Stimulated activated CD4-positive, alpha-beta T cell treated with anti-CD3 and anti-CD28 coated beads, TNF-alpha, amount 100 ng/mL, for 48 hours (primary cell): ENCODE results near the gene SYCE1.
A peak's percentile ranks its signal among the peaks of the same experiment; 100 is the strongest.
"Not testable (repeated sequence)": the region's sequence is repeated elsewhere in the genome, so short reads cannot be mapped to it uniquely, and the experiment has no call there.

Source experiments
- DNase-seq, 3 donors: peaks; one replicate each; pipeline ENCODE4 v3.0.0-alpha.2; 2020; ENCODE audit warnings: low read depth in 3 of 3

Gene SYCE1

DNA sequence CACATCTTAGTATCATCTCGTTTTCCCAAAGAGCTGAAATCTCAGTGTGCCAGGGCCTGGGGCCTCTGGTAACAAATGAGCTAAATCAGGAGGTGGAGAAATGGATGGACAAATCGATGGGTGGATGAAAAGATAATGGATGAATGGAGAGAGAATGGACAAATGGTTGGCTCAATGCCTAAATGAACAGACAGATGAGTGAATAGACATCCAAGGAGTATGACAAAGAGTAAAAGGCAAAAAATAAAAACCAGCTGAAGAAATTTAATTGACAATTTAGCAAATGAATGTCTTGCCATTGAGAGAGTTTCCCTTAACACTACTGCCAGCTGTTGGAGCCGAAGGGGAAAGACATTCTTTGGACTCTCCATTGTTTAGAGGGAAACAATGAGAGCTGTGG lies 8.0 kb downstream of the SYCE1 start:
- no peak for DNase-seq

DNA sequence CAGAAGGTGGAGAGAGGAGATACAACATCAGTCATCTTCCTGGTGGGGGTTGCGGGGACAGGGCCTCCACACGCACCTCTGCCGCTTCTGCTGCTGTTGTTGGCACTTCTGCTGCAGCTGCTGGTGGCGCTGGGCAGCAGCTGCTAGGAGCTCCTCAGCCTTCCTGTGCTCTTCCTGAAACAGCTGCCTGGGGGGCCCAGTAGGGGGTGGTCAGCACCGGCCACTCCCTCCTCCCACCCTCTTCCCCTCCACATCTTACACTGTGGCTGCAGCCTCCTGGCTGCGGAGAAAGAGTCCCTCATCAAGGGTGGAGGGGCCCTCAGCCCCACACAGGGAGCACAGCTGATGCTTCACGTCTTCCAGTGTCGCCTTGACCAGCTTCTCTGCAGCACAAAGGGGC lies 9.9 kb downstream of the SYCE1 start:
- DNase-seq: no peak

DNA sequence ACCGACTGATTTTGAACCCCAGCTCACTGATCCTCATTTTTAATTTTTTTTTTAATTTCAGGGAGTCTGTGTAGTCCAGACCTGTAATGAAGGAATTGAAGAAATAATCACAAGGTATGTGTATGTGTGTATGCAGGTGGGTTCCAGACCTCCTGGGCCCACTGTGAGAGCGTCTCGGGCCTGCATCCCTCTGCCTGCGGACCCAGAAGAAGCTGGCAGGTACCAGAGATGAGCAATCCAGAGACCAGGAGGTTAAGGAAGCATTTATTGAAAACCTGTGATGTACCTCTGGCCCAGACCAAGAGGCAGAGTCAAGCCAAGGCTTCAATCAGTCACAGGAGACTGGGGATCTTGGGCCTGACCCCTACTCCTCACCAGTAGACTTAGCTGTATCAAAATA lies 10.8 kb downstream of the SYCE1 start:
- DNase-seq: no peak

DNA sequence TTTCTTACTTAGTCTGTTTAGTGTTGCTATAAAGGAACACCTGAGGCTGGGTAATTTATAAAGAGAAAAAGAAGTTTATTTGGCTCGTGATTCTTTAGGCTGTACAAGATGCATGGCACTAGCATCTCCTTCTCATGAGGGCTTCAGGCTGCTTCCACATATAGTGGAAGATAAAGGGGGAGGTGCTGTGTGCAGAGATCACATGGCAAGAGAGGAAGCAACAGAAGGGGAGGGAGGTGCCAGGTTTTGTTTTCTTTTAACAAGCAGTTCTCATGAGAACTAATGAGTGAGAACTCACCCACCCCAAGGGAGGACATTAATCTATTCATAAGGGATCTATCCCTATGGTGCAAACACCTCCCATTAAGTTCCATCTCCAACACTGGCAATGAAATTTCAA lies 20.9 kb downstream of the SYCE1 start:
- no peak for DNase-seq

DNA sequence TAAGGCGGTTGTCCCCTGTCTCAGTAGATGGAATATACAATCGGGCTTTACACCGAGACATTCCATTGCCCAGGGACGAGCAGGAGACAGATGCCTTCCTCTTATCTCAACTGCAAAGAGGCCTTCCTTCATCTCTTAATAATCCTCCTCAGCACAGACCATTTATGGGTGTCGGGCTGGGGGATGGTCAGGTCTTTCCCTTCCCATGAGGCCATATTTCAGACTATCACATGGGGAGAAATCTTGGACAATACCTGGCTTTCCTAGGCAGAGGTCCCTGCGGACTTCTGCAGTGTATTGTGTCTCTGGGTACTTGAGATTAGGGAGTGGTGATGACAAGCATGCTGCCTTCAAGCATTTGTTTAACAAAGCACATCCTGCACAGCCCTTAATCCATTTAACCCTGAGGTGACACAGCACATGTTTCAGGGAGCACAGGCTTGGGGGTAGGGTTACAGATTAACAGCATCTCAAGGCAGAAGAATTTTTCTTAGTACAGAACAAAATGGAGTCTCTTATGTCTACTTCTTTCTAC lies 23.9 kb downstream of the SYCE1 start:
- not testable (repeated sequence) for DNase-seq

DNA sequence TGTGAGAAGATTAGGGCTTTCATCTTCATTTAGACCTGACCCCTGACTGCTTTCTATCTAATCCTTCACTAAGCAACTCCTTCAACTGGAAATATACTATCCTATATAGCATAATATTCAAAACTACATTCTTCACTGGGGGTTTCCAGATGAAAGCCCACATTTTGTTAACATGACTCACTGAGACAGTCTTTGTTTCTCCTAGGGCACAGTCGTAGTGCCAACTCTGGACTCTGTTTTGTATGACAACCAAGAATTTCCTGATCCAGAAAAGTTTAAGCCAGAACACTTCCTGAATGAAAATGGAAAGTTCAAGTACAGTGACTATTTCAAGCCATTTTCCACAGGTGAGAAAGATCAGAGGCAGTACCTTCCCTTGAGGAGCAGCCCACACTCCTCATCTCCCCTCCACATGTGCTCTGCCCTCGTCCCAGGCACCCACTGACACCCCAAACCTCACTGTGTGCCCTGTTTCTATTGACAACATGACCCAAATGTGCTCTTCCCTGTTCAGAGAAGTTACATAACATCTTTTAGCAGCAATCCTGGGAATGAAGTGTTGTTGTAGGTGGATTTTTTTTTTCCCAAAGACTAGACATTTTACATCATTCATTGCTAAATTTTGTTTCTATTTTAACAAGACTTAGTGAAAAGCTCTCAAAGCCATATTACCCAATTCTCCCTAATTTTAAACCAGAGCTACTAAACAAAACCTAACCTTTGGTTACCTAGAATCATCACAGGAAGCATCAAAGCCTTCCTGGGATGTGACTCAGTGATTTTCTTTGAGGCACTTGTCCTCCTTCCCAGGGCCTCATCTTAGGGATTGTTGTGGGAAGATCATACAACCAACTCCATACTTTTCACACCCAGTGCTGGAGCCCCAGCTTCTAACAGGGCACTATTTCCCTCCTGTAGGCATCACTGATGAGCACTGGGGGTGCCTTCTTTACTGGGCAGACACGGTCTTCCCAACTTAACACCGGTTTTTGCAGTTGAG lies 27.5 kb downstream of the SYCE1 start:
- no peak for DNase-seq

DNA sequence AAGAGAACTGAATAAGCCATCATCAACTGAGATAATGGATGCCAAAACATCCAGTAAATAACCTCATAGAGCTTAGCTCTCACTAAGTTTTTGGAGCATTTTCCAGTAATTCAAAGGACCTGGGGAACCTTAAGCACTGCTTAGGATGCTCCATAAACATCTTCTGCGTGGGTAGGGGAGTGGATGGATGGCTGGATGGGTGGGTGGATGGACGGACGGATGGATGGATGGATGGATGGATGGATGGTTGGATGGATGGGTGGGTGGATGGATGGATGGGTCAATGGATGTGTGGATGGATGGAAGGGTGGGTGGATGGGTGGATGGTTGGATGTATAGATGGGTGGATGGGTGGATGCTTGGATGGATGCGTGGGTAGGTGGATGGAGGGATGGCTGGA lies 29.2 kb downstream of the SYCE1 start:
- no peak for DNase-seq

DNA sequence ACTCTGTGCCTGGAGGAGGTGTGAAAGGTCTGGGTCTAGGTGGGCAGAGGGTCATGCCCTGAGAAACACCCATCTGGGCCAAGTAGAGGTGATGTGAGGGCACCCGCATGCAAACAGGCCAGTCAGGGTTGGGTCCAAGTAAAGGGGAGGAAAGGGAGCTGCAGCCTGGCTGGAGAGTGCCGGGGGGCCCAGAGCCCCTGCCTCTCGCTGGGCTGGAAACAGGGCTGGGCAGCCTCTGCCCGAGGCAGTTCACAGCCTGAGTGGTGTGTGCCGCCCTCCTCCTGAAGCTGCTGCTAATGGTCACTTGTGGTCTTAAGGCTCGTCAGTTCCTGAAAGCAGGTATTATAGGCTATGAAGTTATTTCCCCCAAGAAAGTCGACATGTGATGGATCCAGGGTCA lies 31.0 kb downstream of the SYCE1 start:
- DNase-seq: no peak

DNA sequence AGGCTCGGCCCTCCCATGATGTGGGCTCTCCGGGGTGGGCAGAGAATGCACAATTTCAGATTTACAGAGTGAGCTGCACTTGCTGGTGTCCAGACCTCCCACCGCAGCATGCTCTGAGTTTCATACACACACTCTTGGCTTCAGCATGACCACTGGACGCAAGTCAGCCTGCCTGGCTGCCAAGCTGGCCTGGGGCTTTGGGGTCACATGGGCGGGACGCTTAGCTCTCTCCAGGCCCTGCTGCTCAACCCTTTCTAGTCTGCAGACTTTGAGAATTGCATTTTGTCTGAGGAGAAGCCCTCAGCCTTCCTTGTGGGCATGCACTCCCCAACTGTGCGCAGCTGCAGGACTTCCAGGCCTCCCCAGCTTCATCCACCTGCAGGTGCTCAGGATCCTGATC lies 32.5 kb downstream of the SYCE1 start:
- DNase-seq: no peak

DNA sequence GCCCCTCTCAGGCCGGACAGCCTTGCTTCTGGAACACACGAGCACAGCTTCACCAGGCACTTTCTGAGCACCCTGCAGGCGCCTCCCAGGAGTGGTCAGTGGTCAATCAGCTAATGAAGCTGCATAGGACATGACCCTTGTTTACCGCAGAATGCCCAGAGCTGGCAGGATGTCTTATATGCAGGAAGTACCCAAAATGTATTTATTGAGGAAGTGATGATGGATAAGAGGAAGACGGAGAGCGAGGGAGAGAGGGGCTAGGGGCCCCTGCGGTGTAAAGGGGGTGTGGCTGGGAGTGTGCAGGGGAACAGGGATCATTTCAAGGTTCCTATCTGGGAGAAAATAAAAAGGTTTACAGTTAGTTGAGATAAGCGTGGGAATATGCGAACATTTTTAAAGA lies 34.9 kb downstream of the SYCE1 start:
- DNase-seq: no peak

DNA sequence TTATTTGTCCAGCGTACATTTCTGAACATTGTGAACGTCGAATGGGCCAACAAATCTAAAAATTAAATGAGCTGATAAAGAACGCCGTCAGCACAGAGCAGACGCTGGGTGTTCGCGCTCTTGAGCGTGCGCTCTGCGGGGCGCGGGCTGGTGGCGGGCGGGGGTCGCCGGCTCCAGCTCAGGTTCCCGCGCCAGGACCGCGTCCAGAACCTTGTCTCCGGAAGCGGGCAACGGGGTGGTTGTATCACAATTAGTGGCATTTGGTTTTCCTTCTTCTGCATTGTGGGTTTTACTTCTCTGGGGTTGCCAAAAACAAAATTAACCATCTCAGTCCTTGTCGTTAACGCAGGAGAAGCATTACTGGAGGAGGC lies 35.8 kb downstream of the SYCE1 start:
- no peak for DNase-seq

DNA sequence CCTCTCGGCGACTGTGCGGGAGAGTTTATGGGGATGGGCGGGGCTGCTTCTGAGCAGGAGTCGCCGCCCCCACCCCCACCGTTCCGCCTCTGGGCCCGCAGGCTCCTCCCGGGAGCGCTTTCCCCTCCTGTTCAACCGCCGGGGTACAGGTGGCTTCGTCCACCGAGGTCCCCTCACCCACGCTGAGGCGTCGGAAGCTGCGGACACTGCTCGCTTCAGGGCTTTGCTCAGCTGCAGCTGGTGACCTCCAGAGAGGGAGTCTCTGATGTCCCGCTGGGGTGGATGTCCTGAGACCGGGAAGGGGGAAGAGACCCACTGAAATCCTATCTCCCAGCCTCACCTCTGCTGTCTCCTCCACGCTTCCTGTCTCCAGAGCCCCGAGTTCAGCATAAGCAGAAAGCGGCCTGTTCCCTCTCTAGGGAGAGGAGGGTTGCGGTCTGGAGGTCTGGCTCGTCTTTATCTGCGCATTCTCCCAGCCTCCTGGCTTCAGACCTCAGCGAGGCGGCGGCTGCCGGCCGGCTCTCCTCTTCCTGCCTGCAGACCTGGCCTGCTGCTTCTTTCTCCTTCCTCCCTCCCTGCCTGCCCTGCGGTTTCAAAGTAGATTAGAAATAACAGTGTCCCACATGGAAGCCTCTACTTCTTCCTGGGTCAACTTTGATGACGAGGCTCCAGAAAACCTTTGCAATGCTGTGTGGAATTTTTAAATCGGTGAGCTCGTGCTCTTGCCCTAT lies 36.4 kb downstream of the SYCE1 start:
- no peak for DNase-seq

DNA sequence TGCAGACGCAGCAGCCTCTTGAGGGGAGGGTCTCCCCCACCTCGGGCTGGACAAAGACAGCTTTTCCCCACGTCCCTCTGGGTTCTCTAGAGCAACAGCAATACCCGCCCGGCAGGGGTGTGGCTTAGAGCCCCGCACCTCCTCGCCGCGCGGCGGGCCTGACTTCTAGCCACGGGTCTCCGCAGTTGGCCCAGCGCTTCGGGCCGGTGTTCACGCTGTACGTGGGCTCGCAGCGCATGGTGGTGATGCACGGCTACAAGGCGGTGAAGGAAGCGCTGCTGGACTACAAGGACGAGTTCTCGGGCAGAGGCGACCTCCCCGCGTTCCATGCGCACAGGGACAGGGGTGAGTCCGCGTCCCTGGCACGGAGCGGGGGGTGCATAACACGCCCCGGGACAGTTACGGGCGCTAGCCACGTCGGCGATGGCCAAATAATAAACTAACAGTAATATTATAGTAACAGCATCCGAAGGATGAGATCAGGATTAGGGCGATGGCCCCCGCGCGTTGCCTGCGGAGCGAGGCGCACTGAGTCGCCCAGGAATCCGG lies 37.0 kb downstream of the SYCE1 start:
- DNase-seq: no peak

DNA sequence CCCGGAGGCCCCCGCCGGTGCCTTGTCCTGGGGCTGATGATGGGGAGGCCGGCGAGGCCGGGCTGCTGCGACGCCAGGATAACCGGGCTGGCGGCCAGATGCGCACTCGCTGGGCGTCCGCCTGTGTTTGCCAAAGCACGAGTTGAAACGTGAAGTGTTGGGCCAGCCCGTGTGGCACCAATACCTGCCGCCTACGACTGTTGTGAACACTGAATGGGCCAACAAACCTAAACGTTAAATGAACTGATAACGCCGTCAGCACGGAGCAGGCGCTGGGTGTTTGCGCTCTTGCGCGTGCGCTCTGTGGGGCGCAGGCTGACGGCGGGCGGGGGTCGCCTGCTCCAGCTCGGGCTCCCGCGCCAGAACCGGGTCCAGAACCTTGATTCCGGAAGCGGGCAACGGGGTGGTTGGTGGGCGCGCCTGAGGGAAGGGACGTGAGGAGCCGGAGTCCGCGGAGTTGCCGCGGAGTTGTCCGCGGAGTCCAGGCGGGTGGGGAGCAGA lies 37.6 kb downstream of the SYCE1 start:
- no peak for DNase-seq

DNA sequence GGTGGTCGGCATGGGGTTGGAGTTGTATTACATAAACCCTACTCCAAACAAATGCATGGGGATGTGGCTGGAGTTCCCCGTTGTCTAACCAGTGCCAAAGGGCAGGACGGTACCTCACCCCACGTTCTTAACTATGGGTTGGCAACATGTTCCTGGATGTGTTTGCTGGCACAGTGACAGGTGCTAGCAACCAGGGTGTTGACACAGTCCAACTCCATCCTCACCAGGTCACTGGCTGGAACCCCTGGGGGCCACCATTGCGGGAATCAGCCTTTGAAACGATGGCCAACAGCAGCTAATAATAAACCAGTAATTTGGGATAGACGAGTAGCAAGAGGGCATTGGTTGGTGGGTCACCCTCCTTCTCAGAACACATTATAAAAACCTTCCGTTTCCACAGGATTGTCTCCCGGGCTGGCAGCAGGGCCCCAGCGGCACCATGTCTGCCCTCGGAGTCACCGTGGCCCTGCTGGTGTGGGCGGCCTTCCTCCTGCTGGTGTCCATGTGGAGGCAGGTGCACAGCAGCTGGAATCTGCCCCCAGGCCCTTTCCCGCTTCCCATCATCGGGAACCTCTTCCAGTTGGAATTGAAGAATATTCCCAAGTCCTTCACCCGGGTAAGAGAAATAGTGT lies 38.3 kb downstream of the SYCE1 start, which contains the start of gene CYP2E1:
CYP2E1 (plus strand) TSS at position 407 of the 632 bp plus-strand sequence; CDS start at position 440, 33 bp downstream.
- DNase-seq: no peak

DNA sequence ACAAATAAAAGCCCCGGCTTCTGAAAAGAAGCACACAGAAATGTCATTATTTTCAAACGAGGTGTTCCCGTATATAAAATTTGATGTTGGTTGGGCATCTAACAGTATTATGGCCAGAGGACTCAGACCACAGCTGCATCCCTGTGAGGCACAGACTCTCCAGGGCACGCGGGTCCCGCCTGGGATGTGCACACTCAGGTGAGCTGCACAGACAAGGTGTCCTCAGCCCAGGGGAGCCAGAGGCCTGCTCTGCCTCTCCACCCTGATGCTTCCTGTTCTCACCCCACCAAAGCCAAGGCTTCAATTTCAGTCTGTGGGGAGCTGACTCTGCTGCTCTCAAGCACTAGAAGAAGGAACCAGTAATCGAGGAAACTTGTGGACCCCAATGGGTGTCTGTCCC lies 39.9 kb downstream of the SYCE1 start:
- DNase-seq: no peak

DNA sequence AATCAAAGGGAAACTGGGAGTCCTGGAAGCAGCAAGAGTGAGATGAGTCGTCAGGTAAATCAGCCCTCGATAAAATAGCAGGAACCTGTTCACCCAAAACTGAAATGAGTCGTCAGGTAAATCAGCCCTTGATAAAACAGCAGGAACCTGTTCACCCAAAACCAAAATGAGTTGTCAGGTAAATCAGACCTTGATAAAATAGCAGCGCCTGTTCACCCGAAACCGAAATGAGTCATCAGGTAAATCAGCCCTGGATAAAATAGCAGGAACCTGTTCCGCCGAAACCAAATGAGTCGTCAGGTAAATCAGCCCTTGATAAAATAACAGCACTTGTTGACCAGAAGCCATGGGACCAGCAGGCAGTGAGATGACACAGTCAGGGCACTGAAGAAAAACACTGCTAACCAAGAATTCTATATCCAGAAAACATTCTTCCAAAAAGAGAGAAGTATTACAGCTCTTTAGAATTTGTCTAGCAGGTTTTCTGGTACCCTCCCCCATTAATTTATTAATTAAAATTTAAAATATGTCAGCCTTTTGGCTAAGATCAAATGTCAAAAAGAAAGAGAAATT lies 41.7 kb downstream of the SYCE1 start:
- no peak for DNase-seq

DNA sequence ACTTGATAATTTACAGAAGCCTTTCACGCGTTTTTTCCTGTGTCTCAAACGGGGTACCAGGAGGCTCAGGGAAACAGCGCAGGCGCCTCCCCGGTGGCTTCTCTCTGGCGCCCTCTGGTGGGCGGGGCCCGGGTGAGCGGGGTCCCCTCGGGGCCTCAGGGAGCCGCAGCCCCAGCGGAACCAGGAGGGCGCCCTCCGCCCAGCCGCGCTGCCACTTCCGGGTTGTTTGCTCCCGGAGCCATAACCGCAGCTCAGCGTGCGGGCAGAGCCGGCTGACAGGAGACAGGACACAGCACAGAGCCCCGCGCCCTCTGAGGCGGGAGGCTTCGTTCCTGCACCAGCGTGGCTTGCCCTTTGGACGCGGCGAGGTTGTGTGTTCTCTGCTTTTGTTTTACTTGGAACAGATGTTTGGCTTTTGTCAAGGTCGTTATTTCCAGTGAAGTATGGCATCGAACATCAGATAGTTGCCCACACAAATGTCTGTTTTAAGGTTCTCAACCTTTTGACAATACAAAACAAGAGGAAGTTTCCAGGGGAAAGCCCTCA lies 45.1 kb downstream of the SYCE1 start:
- DNase-seq: peak; percentile 84 to 92 (median 90)

DNA sequence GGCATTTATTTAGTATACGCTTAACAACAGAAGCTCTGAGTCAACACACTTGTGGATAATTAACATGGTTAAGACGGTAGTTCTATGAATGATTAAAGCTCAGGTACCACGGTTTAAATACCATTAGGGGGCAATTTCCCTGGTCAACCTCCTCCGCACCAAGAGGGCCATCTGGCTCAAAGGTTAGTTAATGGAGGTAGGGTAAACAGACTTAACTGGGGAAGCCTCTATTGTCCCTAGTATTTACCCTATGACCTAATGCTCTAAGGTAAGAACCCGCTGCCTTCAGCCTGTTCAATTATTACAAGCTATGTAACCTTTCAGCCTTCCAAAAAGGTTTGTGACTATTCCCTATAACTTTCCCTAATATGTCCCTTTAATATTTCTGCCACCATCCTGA lies 46.9 kb downstream of the SYCE1 start:
- not testable (repeated sequence) for DNase-seq

DNA sequence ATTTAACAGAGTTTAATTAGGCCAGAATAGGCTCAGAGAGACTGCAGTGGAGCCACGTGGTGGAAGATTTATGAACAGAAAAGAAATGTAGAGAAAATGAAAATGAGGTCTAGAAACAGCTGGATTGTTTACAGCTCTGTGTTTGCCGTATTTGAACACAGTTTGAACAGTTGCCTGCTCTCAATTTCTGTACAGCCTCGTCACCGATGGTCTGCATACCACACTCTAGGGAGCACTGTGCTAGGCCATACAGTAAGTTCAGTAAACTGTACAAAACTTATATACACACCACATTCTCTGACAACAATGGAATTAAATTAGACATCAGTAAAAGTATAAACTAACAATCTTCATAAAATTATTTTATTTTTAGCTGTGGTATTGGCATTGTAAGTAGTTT lies 49.3 kb downstream of the SYCE1 start:
- no peak for DNase-seq

DNA sequence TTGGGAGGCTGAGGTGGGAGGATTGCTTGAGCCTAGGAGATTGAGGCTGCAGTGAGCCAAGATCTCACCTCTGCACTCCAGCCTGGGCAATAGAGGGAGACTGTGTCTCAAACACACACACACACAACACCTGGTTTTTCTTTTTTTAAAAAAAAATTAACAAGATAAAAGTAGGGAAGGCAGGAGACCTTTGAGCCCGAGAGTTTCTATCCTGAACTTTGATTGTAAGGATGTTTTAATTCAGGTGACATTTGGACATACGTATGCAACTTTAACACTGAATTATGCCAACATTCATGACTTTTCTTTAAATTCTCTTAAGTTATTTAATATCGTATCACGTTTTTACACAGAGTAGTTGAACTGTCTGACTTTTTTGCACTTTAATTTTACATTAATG lies 49.9 kb downstream of the SYCE1 start:
- DNase-seq: no peak
